LNCaP clone FGC (cell line): ENCODE results near the gene ABCA4.

ENCODE experiments used
- DNase-seq: peaks from one replicate; pipeline ENCODE4 v3.0.0-alpha.2; 2011; ENCODE audit warnings: low read depth
- H3K4me3 ChIP-seq: 2 replicates; pipeline ENCODE4 v1.5.1; 2011; ENCODE audit warnings: mild to moderate bottlenecking, low read depth, low read length, control low read depth
- CTCF ChIP-seq: IDR thresholded peaks from 2 replicates; pipeline ENCODE4 v1.5.1; 2012; ENCODE audit warnings: mild to moderate bottlenecking; ENCODE audit not compliant: control insufficient read depth, insufficient read depth; ENCODE audit errors: extremely low read depth

The ABCA4 gene

GRCh38 chr1:94105581-94105952, 15.4 kb downstream of the ABCA4 start:
- DNase-seq = no peak
- TF ChIP-seq CTCF = no peak
- H3K4me3 ChIP-seq = no peak overlapping the region

GRCh38 chr1:94104776-94105580, 16.0 kb downstream of the ABCA4 start:
- H3K4me3 ChIP-seq = no peak overlapping the region
- TF ChIP-seq CTCF = no peak
- DNase-seq = no peak

DNA sequence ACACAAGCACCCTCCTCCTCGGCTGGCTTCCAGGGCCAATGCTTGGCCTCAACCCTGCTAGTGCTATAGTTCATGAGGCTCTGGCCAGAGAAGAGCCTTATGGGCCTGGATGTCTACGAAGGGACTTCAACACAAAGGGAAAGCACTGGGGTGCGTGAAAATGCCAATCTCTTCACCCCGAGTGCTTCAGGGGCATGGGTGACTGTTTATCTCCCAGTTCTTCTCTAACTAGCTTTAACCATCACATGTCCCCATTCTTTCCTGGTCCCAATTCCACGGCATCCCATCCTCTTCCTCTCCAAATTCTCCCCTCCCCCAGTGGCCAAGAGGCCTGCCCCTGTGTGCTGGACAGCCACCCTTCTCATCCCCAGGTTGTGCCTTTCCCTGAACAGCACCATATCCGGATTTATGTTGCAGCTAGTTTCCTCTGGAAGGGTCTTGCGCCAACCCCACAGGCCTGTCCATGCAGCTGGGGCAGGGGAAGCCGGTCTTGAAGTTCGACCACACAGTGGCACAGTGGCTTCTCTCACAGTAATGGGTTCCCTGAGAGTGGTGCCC, 16.7 kb downstream of the ABCA4 start:
- TF ChIP-seq CTCF = no peak
- no peak for DNase-seq
- H3K4me3 ChIP-seq = no peak overlapping the region

- no peak overlapping the region for H3K4me3 ChIP-seq
- TF ChIP-seq CTCF = no peak
- no peak for DNase-seq
These were observed 17.3 kb downstream of the ABCA4 start for GRCh38 chr1:94103608-94104007.

GRCh38 chr1:94101613-94102525, 19.1 kb downstream of the ABCA4 start:
- TF ChIP-seq CTCF = no peak
- no peak for DNase-seq
- H3K4me3 ChIP-seq = no peak overlapping the region

- TF ChIP-seq CTCF = no peak
- DNase-seq = no peak
- no peak overlapping the region for H3K4me3 ChIP-seq
These were observed 19.9 kb downstream of the ABCA4 start for GRCh38 chr1:94100785-94101612.
